HG02885 (cell line): ENCODE measurements around the gene SEC22B.
"Not testable (repeated sequence)": the region's sequence is repeated elsewhere in the genome, so short reads cannot be mapped to it uniquely, and the experiment has no call there.

ENCODE experiments used
- ATAC-seq: cut with Tn5 transposase; IDR thresholded peaks from one replicate; pipeline ENCODE4 v1.9.1; 2021; ENCODE audit warnings: mild to moderate bottlenecking; ENCODE audit not compliant: unreplicated experiment, poor library complexity

SEC22B gene

GRCh38 chr1:120176092-120176855, at the start of gene SEC22B:
Gene SEC22B (minus strand): TSS chr1:120176520. CDS start chr1:120176381, 139 bp downstream.
- peak; percentile 97 for ATAC-seq

- ATAC-seq = not testable (repeated sequence)
Measured at GRCh38 chr1:120217933-120218332, 41.6 kb upstream of the SEC22B start.

- not testable (repeated sequence) for ATAC-seq
Measured at GRCh38 chr1:120217175-120217929, 41.0 kb upstream of the SEC22B start.

DNA sequence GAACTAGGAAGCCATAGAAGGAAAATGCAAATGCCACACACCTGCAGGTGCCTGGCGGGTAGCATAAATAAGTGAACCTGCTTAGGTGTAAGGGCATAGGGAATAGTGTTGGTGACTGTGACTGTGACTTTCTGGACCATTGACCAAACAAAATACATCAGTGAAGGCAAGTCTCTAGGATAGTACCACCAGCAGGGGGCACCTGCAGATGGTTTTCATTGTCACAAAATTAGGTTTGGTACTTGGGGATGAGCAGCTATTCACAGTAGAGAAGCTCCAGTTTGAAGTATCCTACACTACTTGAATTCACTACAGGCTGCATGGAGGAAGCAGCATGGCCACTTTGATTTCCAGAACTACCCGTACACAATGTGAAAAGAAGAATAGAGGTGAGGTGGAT, 37.3 kb upstream of the SEC22B start:
- not testable (repeated sequence) for ATAC-seq

- ATAC-seq = not testable (repeated sequence)
Measured at GRCh38 chr1:120210754-120211153, 34.4 kb upstream of the SEC22B start.

DNA sequence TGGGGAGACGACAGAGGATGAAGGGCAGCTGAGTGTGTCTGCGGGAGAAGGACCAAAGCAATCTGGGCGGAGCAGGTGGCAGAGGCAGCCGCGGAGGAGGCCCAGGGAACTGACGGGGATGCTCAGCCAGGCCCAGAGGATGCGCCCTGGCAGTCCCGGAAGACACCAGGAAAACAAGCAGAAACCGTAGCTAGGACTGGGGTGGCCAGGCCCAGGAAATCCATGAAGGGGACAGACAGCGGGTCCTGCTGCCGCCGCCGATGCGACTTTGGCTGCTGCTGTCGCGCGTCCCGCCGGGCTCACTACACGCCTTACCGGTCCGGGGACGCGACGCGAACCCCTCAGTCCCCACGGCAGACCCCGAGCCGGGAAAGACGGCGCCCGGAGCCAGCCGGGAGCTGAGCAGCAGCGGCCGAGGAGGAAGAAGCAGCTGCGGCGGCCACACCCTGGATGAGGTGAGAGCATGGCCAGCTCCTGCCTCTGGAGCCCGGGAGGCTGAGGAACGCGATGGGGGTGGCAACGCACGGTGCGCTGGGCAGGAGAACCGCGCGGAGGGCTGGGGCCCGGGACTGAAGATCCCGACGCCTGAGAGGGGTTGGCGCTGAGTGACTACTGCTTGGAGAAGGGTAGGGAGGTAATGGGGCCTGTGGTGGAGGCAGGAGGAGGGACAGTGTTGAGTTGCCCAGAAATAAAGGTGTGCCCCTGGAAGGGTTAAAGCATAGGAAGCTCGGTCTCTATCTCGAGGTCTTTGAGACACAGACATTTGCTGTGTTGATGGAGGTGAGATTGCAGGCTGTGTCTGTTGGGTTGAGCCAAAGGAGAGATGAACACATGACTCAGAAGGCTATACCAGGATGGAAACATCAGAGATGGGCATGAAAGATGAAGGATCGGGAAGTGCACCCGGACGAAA, 20.8 kb upstream of the SEC22B start:
- ATAC-seq = not testable (repeated sequence)

DNA sequence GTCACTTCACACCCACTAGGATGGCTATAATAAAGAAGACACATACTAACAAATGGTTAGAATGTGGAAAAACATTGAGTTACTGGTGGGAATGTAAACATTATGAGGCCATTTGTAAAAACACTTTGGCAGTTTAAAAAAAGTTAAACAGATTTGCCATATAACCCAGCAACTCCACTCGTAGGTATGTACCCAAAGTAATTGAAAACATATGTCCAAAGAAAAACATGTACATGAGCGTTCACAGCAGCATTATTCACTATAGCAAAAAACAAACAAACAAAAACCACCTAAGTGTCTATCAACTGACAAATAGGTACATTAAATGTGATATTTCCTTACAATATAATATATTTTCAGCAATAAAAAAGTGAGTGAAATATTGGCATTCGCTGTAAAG, 12.3 kb upstream of the SEC22B start:
- not testable (repeated sequence) for ATAC-seq

DNA sequence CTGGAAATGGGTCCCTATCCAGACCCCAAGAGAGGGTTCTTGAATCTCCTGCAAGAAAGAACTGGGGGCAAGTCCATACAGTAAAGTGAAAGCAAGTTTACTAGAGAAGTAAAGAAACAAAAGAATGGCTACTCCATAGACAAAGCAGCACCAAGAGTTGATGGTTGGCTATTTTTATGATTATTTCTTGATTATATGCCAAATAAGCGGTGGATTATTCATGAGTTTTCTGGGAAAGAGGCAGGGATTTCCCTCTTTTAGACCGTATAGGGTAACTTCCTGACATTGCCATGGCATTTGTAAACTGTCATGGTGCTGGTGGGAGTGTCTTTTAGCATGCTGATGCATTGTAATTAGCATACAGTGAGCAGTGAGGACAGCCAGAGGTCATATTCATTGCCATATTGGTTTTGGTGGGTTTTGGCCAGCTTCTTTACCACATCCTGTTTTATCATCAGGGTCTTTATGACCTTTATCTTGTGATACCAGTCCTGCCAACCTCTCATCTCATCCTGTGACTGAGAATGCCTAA, 5.9 kb upstream of the SEC22B start:
- not testable (repeated sequence) for ATAC-seq

DNA sequence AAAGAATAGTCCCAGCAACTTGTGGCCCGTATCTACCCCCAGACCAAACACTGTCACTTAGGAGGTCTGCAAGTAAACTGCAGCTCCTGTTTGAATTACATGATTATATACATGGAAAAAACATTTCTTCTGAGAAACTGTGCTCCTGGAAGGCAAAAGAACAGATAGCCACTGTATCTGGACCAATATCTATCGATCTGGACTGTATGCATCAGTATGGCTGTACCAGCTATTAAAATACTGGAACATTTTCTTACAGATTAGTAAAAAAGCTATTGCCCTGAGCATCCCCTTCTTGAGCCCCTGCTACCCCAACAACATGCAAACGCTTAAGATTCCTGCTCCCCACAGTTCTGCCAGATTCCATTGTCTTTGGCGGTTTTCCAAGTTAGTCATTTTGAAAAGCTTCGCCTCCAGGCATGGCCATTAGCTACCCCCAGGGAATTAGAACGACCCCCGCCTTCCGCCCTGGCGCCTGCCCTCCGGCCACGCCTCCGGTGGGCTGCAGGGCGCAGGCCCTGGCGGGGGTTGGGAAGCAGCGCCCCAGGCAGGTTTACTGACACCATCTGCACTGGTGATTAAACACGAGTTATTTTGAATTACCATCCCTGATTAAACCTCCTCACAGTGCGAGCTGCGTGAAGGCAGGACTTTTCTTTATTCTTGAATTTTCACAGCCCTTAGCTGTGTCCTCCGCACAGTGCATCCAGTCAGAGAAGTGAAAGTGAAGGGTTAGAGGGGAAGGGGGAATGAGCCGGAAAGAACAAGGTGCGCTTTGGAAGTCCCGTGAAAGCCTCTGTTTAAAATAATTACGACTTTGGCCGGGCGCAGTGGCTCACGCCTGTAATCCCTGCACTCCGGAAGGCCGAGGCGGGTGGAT, 3.7 kb upstream of the SEC22B start:
- ATAC-seq = not testable (repeated sequence)

- no peak for ATAC-seq
Measured at GRCh38 chr1:120178799-120179756, 2.8 kb upstream of the SEC22B start.

DNA sequence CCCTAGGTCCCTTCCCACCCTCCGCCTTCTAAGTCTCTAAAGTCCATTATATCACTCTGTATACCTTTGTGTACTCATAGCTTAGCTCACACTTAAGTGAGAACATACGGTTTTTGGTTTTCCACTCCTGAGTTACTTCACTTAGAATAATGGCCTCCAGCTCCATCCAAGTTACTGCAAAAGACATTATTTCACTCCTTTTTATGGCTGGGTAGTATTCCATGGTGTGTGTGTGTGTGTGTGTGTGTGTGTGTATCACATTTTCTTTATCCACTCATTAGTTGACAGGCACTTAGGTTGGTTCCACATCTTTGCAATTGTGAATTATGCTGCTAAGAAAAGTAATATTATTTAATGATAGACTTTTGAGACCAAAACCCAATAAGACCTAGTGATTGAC, 1.7 kb upstream of the SEC22B start:
- not testable (repeated sequence) for ATAC-seq

- not testable (repeated sequence) for ATAC-seq
Measured at GRCh38 chr1:120175688-120176087, 632 bp downstream of the SEC22B start.

DNA sequence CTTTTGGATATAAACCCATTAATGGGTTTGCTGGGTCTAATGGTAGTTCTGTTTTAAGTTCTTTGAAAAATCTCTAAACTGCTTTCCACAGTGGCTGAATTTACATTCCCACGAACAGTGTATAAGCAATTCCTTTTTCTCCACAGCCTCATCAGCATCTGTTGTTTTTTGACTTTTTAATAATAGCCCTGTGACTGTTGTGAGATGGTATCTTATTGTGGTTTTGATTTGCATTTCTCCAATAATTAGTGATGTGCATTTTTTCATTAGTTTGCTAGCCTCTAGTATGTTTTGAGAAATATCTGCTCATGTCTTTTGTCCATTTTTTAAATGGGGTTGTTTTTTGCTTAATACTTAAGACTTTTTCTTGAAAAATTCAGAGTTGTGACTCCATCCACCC, 11.6 kb downstream of the SEC22B start:
- not testable (repeated sequence) for ATAC-seq

GRCh38 chr1:120162015-120162414, 14.3 kb downstream of the SEC22B start:
- not testable (repeated sequence) for ATAC-seq

DNA sequence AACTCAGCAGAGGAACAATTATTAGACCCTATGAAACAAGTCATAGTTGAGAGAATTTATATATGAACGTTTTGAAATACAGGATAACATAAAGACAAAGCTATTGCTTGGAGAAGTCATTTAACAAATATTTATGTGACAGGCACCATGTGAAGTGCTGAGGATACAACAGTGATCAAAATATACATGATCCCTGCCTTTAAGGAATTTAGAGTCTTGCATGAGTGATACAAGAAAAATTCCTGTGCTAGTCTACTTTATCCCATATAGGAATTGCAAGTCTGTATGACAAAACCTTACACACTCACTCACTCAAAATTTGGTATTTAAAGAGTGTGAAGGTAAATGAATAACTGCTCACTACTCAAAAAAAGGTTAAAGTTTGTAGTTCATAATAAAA, 17.8 kb downstream of the SEC22B start:
- ATAC-seq = not testable (repeated sequence)

DNA sequence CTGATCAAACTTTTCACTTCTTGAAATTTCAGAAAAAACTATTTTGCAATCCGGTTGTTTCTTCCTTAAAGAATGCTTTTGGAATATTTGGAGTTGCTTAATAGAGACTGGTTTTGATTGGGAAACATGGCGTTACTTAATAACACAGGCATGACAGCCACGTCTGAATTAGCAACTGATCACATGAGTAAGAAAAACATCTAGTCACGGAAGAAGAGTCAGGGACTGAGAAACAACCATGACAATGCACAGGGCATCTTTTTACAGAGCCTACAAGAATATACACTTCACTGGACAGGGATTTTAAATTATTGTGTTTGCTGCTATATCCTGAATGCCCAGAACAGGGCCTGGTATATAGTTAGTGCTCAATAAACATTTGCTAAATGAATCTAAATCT, 18.2 kb downstream of the SEC22B start:
- not testable (repeated sequence) for ATAC-seq

DNA sequence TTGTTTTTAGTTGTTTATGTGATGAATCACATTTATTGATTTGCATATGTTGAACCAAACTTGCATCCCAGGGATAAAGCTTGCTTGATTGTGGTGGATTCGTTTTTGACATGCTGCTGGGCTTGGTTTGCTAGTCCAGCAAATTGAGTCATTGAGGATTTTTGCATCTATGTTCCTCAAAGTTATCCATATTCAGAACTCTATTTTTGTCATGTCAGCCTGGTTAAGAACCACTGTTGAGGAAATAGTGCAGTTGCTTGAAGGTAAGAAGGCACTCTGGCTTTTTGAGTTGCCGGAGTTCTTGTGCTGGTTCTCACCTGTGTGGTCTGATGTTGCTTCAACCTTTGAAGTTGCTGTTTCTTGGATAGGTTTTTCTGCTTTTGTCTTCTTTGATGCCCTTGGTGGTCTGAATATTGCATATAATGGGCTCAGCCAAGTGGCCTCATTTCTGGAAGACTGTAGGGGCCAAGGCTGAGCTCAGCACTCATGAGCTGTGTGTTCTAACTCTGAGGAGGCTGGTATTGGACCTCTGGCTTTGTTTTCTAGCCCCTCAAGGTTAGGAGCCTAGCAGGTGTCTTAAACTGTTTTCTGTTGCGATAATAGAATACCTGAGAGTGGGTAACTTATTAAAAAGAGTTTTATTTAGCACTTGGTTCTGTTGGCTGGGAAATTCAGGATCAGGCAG, 26.0 kb downstream of the SEC22B start:
- not testable (repeated sequence) for ATAC-seq
